Ureter (tissue), 1 donor: ENCODE measurements around the gene FGF19. TPM values are rescaled to one million over a fixed set of nuclear protein-coding genes. Genes with fewer than 3 reads are reported as not detected.

Source experiments
- DNase-seq: peaks from one replicate; pipeline ENCODE4 v3.0.0-alpha.2; 2020; ENCODE audit warnings: low spot score
- total RNA-seq: library from RNA; stranded (reverse); gene quantifications from one replicate; pipeline ENCODE4 v1.2.4, GENCODE V29; 2023
- donor health status: DM: yes; HTN: yes; CAD: no.

The FGF19 gene
- total RNA-seq, 1 donor from 2014 or later: not detected

- DNase-seq: no peak
These were observed 47.0 kb downstream of the FGF19 start for GRCh38 chr11:69656536-69657455.

GRCh38 chr11:69655479-69656428, 48.1 kb downstream of the FGF19 start:
- DNase-seq: no peak

GRCh38 chr11:69654660-69655478, 49.0 kb downstream of the FGF19 start:
- no peak for DNase-seq

GRCh38 chr11:69654001-69654659, 49.7 kb downstream of the FGF19 start:
- DNase-seq: no peak

GRCh38 chr11:69653406-69653960, 50.3 kb downstream of the FGF19 start:
- DNase-seq: no peak

- no peak for DNase-seq
These were observed 50.8 kb downstream of the FGF19 start for GRCh38 chr11:69652999-69653398.

- DNase-seq: no peak
These were observed 51.8 kb downstream of the FGF19 start for GRCh38 chr11:69651834-69652620.

GRCh38 chr11:69650832-69651344, 52.9 kb downstream of the FGF19 start:
- no peak for DNase-seq

- DNase-seq: no peak
These were observed 53.6 kb downstream of the FGF19 start for GRCh38 chr11:69650081-69650831.

- DNase-seq: no peak
These were observed 54.3 kb downstream of the FGF19 start for GRCh38 chr11:69649576-69649900.

GRCh38 chr11:69648679-69649575, 54.9 kb downstream of the FGF19 start:
- DNase-seq: no peak

Other genes with a start within 250 kb of the FGF19 start
- not detected for gene LINC01488, start 222.4 kb downstream of the FGF19 start, total RNA-seq
- gene CCND1, start 62.9 kb downstream of the FGF19 start, total RNA-seq: 203 TPM
- gene LTO1, start 28.7 kb downstream of the FGF19 start, total RNA-seq: 42.1 TPM
- gene FGF4, start 71.3 kb upstream of the FGF19 start, total RNA-seq: not detected
- not detected for gene FGF3, start 115.4 kb upstream of the FGF19 start, total RNA-seq